Common myeloid progenitor, CD34-positive (primary cell): Measurements from ENCODE around the gene TTLL4.
A peak's percentile ranks its signal among the peaks of the same experiment; 100 is the strongest.

Experiments used
- CTCF ChIA-PET: fragments of 350-600 bp; sonication (Branson Sonifier 250); formaldehyde crosslinking; loops from one replicate; lab custom pipeline; 2021; ENCODE audit warnings: antibody characterized with exemption; lab: Charles Lee
- POLR2A ChIA-PET: fragments of 350-600 bp; sonication (Branson Sonifier 250); formaldehyde crosslinking; loops from one replicate; lab custom pipeline; 2021; ENCODE audit warnings: antibody characterized with exemption; lab: Charles Lee
- DNase-seq, 3 donors: peaks; one replicate each; pipeline versions ENCODE4 v3.0.0 to v3.0.0-alpha.2; 2013
- H3K27ac ChIP-seq, 2 experiments: 1 replicate in 1 of 2; 2 replicates in 1 of 2; pipeline ENCODE4 v1.7.0; 2013; ENCODE audit warnings: inconsistent platforms in 2 of 2, low read length in 2 of 2, mild to moderate bottlenecking in 2 of 2, low read depth in 1 of 2, moderate library complexity in 1 of 2; ENCODE audit not compliant: severe bottlenecking in 2 of 2, insufficient read depth in 1 of 2, poor library complexity in 1 of 2
- H3K27me3 ChIP-seq, 5 experiments: replicated peaks in 2 of 5; 1 replicate in 3 of 5; 2 replicates in 2 of 5; pipeline versions ENCODE4 v1.6.1 to v1.7.0; 2013; ENCODE audit warnings: low read length in 4 of 5, mild to moderate bottlenecking in 2 of 5, moderate library complexity in 2 of 5, inconsistent platforms in 1 of 5; ENCODE audit not compliant: insufficient read depth in 5 of 5, control insufficient read depth in 4 of 5
- H3K36me3 ChIP-seq, 4 experiments: 1 replicate in 2 of 4; 2 replicates in 2 of 4; pipeline versions ENCODE4 v1.6.1 to v1.7.0; 2013; ENCODE audit warnings: low read length in 3 of 4, control low read depth in 1 of 4, mild to moderate bottlenecking in 1 of 4; ENCODE audit not compliant: control insufficient read depth in 4 of 4, insufficient read depth in 4 of 4
- H3K4me1 ChIP-seq, 4 experiments: 1 replicate in 3 of 4; 2 replicates in 1 of 4; pipeline versions ENCODE4 v1.6.1 to v1.7.1; 2013; ENCODE audit warnings: low read length in 3 of 4, mild to moderate bottlenecking in 3 of 4, control low read depth in 1 of 4, inconsistent platforms in 1 of 4, moderate library complexity in 1 of 4; ENCODE audit not compliant: control insufficient read depth in 4 of 4, insufficient read depth in 4 of 4; ENCODE audit errors: control extremely low read depth in 1 of 4
- H3K4me3 ChIP-seq, 7 experiments: 1 replicate in 4 of 7; 2 replicates in 3 of 7; pipeline versions ENCODE4 v1.5.1 to v1.7.0; 2013; ENCODE audit warnings: mild to moderate bottlenecking in 7 of 7, low read length in 6 of 7, moderate library complexity in 6 of 7, inconsistent platforms in 2 of 7, low read depth in 2 of 7, control low read depth in 1 of 7; ENCODE audit not compliant: insufficient read depth in 4 of 7, control insufficient read depth in 1 of 7; ENCODE audit errors: extremely low read depth in 1 of 7
- H3K9me3 ChIP-seq, 5 experiments: 1 replicate in 4 of 5; 2 replicates in 1 of 5; pipeline versions ENCODE4 v1.6.1 to v1.7.1; 2013; ENCODE audit warnings: low read length in 4 of 5, mild to moderate bottlenecking in 2 of 5, inconsistent platforms in 1 of 5, low read depth in 1 of 5, moderate library complexity in 1 of 5; ENCODE audit not compliant: control insufficient read depth in 4 of 5, insufficient read depth in 2 of 5; ENCODE audit errors: control extremely low read depth in 1 of 5
- WGBS: methylation state at CpG from one replicate; pipeline ENCODE4 v1.1.5; 2013; ENCODE audit not compliant: insufficient coverage; 5-methylcytosine and 5-hydroxymethylcytosine counted together

Gene TTLL4

GRCh38 chr2:218748741-218749441 lies 38.3 kb downstream of the TTLL4 start:
- H3K27ac ChIP-seq, result no peak overlapping the region
- POLR2A ChIA-PET, result no interaction called here

GRCh38 chr2:218754201-218754600 lies 43.6 kb downstream of the TTLL4 start:
- CTCF ChIA-PET, result no interaction called here
- POLR2A ChIA-PET, result no interaction called here
- no peaks in the 10 kb centered on the region for H3K27me3 ChIP-seq
- no peaks in the 10 kb centered on the region for H3K9me3 ChIP-seq
- DNase-seq, result no peak
- H3K27ac ChIP-seq, result no peak overlapping the region
- WGBS, result 90% methylated on average over 2 of the region's 3 CpGs
- H3K4me3 ChIP-seq, result no peak overlapping the region
- H3K4me1 ChIP-seq, result no peaks in the 10 kb centered on the region
- peaks cover 10 to 63% (median 45%) of the 10 kb centered on the region in 4 experiments for H3K36me3 ChIP-seq

More at GRCh38 chr2:218748741-218749441, 38.3 kb downstream of the TTLL4 start:
- 100% methylated on average over 4 of the region's 8 CpGs for WGBS
- Histone ChIP-seq H3K4me1 (peaks cover 0 to 5% (median 0%) of the 10 kb centered on the region in 4 experiments), H3K27me3 (no peaks in the 10 kb centered on the region), H3K36me3 (peaks cover 20 to 84% (median 57%) of the 10 kb centered on the region in 4 experiments), H3K9me3 (no peaks in the 10 kb centered on the region), H3K4me3 (no peak overlapping the region)
- DNase-seq, result no peak
- CTCF ChIA-PET, result interaction anchor here (0.7 to 1.4 kb wide), 2 partner anchors 13 to 63 kb away, joined by 3 read pairs; no protein-coding TSS in a partner anchor

GRCh38 chr2:218754781-218755180 lies 44.1 kb downstream of the TTLL4 start:
- Histone ChIP-seq H3K4me3 (no peak overlapping the region), H3K36me3 (peaks cover 10 to 59% (median 43%) of the 10 kb centered on the region in 4 experiments), H3K27ac (no peak overlapping the region), H3K4me1 (no peaks in the 10 kb centered on the region), H3K27me3 (no peaks in the 10 kb centered on the region), H3K9me3 (no peaks in the 10 kb centered on the region)
- no peak for DNase-seq
- POLR2A ChIA-PET, result no interaction called here
- WGBS, result 95% methylated on average over 7 of the region's 7 CpGs
- CTCF ChIA-PET, result no interaction called here

GRCh38 chr2:218755198-218755566 lies 44.5 kb downstream of the TTLL4 start:
- ChIA-PET POLR2A (no interaction called here), CTCF (no interaction called here)
- Histone ChIP-seq H3K27ac (no peak overlapping the region), H3K4me1 (no peaks in the 10 kb centered on the region), H3K36me3 (peaks cover 10 to 55% (median 39%) of the 10 kb centered on the region in 4 experiments), H3K4me3 (no peak overlapping the region), H3K9me3 (no peaks in the 10 kb centered on the region), H3K27me3 (no peaks in the 10 kb centered on the region)
- 100% methylated on average over 2 of the region's 3 CpGs for WGBS
- DNase-seq, result no peak

GRCh38 chr2:218755567-218756404 lies 45.2 kb downstream of the TTLL4 start:
- DNase-seq, result peak in 1 of 3 donors; percentile 6
- H3K9me3 ChIP-seq, result no peaks in the 10 kb centered on the region
- WGBS, result 96% methylated on average over 8 of the region's 10 CpGs
- no peaks in the 10 kb centered on the region for H3K4me1 ChIP-seq
- no peaks in the 10 kb centered on the region for H3K27me3 ChIP-seq
- ChIA-PET CTCF (no interaction called here), POLR2A (no interaction called here)
- peaks cover 8 to 49% (median 33%) of the 10 kb centered on the region in 4 experiments for H3K36me3 ChIP-seq
- H3K27ac ChIP-seq, result no peak overlapping the region
- H3K4me3 ChIP-seq, result no peak overlapping the region

- Histone ChIP-seq H3K4me3 (no peak overlapping the region), H3K9me3 (no peaks in the 10 kb centered on the region), H3K4me1 (no peaks in the 10 kb centered on the region), H3K27ac (no peak overlapping the region), H3K36me3 (peaks cover 6 to 43% (median 31%) of the 10 kb centered on the region in 4 experiments), H3K27me3 (no peaks in the 10 kb centered on the region)
- WGBS, result 100% methylated on average over 3 of the region's 6 CpGs
- CTCF ChIA-PET, result no interaction called here
- POLR2A ChIA-PET, result no interaction called here
- no peak for DNase-seq
Measured at GRCh38 chr2:218756599-218757377, 46.2 kb downstream of the TTLL4 start.
